Lung (tissue), 12 donors: Measurements from ENCODE around the gene SLC2A9. TPM values are rescaled to one million over a fixed set of nuclear protein-coding genes. Genes with fewer than 3 reads are reported as not detected.

Experiments
- ATAC-seq: fragments of 200-7000 bp; cut with Tn5 transposase; one replicate; pipeline ENCODE4 v1.9.1; 2020; ENCODE audit warnings: moderate number of reproducible peaks; ENCODE audit not compliant: insufficient read depth, low FRiP score
- DNase-seq, 3 donors: peaks; one replicate each; pipeline ENCODE4 v3.0.0-alpha.2; 2013 to 2017
- H3K27ac ChIP-seq, 2 donors: one replicate each; pipeline ENCODE4 v1.5.1; 2013; ENCODE audit warnings: mild to moderate bottlenecking in 2 of 2, moderate library complexity in 2 of 2, control low read depth in 1 of 2, inconsistent platforms in 1 of 2, low read depth in 1 of 2, low read length in 1 of 2
- H3K27me3 ChIP-seq, 3 donors: one replicate each; pipeline ENCODE4 v1.5.1; 2013; ENCODE audit warnings: low read length in 2 of 3; ENCODE audit not compliant: control insufficient read depth in 3 of 3, insufficient read depth in 3 of 3
- H3K36me3 ChIP-seq, 4 donors: one replicate each; pipeline ENCODE4 v1.5.1; 2013; ENCODE audit warnings: low read length in 4 of 4, mild to moderate bottlenecking in 1 of 4, moderate library complexity in 1 of 4; ENCODE audit not compliant: control insufficient read depth in 4 of 4, insufficient read depth in 4 of 4
- H3K4me1 ChIP-seq, 5 donors: one replicate each; pipeline ENCODE4 v1.5.1; 2013; ENCODE audit warnings: low read length in 5 of 5, mild to moderate bottlenecking in 2 of 5, moderate library complexity in 1 of 5; ENCODE audit not compliant: control insufficient read depth in 5 of 5, insufficient read depth in 5 of 5
- H3K4me3 ChIP-seq: one replicate; pipeline ENCODE4 v1.5.1; 2013; ENCODE audit warnings: mild to moderate bottlenecking, control low read depth, moderate library complexity
- H3K9ac ChIP-seq, 2 donors: one replicate each; pipeline ENCODE4 v1.5.1; 2013; ENCODE audit warnings: low read length in 2 of 2, control low read depth in 1 of 2; ENCODE audit not compliant: insufficient read depth in 1 of 2
- H3K9me3 ChIP-seq, 4 donors: one replicate each; pipeline ENCODE4 v1.5.1; 2013; ENCODE audit warnings: low read length in 3 of 4, mild to moderate bottlenecking in 1 of 4, moderate library complexity in 1 of 4; ENCODE audit not compliant: control insufficient read depth in 4 of 4, insufficient read depth in 3 of 4
- WGBS, 2 donors: extraction: QIAGEN DNeasy Blood & Tissue Kit; methylation state at CpG; one replicate each; pipeline ENCODE4 v1.1.7; 2013; 5-methylcytosine and 5-hydroxymethylcytosine counted together
- polyA plus RNA-seq, 2 donors: library from polyadenylated mRNA; stranded (reverse); fragments of 200-250 nt; gene quantifications; one replicate each; pipeline ENCODE4 v1.2.1, GENCODE V29; 2013
- total RNA-seq, 2 donors: library from RNA; depleted of rRNA in 1 of 2; stranded (reverse); fragments of >200 nt in 1 of 2; gene quantifications; one replicate each; pipeline ENCODE4 v1.2.1, GENCODE V29; 2014 to 2021
- TF ChIP-seq, protein P1 (sequence below): IDR thresholded peaks from 2 replicates; pipeline ENCODE4 v1.5.1; 2012; ENCODE audit warnings: mild to moderate bottlenecking; ENCODE audit errors: control extremely low read depth, extremely low read depth
- donor health status: control.
- donor health status: control.
- donor health status: Bipolar disorder and iron deficiency.
- donor health status: healthy.
- donor health status: DM: yes; HTN: yes; CAD: no.

The SLC2A9 gene
- total and polyA plus RNA-seq, 4 donors = 2.9 to 18.6 (median 7.6) TPM

- no peak for DNase-seq
Measured at GRCh38 chr4:9894644-9895332, 126.5 kb downstream of the SLC2A9 start.

DNA sequence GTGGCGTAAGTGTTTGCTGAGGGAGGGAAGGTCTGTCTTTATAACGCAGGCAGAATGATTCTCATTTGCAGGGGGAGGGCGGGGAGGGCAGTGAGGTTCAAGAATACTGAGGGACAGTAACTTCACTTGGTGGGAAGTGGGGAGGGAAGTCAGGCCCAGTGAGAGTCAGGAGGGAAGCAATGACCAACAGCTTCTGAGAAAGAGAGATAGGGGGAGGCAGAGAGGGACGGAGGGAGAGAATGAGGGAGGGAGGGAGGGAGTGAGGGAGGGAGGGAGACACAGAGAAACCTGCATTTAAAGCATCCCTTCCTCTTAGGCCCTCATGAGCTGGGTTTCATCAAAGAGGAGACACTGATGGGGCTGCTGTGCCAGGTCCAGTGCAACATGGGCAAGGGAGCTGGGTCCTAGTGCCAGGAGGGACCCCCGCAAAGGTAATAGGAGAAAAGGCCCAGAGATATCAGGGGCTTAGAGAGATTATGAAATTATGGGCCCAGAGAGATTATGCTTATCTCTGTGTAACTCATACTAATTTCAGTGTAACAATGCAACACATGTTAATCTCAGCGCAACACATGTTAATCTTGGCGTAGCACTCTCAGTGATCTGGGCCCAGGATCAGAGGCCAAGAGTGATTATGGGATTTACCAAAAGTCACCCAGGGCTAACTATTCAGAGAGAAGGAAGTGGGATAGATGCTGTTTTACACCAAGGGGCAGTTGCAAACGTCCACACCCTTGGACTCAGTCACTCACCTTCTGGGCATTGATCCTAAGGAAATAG, 127.8 kb downstream of the SLC2A9 start:
- Histone ChIP-seq H3K27ac (no peak overlapping the region), H3K4me1 (no peaks in the 10 kb centered on the region), H3K9ac (no peak overlapping the region), H3K36me3 (no peaks in the 10 kb centered on the region), H3K4me3 (no peak overlapping the region), H3K27me3 (peaks cover 0 to 20% (median 0%) of the 10 kb centered on the region in 3 donors), H3K9me3 (no peaks in the 10 kb centered on the region)
- TF ChIP-seq, protein P1, sequence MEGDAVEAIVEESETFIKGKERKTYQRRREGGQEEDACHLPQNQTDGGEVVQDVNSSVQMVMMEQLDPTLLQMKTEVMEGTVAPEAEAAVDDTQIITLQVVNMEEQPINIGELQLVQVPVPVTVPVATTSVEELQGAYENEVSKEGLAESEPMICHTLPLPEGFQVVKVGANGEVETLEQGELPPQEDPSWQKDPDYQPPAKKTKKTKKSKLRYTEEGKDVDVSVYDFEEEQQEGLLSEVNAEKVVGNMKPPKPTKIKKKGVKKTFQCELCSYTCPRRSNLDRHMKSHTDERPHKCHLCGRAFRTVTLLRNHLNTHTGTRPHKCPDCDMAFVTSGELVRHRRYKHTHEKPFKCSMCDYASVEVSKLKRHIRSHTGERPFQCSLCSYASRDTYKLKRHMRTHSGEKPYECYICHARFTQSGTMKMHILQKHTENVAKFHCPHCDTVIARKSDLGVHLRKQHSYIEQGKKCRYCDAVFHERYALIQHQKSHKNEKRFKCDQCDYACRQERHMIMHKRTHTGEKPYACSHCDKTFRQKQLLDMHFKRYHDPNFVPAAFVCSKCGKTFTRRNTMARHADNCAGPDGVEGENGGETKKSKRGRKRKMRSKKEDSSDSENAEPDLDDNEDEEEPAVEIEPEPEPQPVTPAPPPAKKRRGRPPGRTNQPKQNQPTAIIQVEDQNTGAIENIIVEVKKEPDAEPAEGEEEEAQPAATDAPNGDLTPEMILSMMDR = no peak
- ATAC-seq (no peak), DNase-seq (no peak)
- WGBS, 2 donors = 72 to 85% methylated on average over 8 of the region's 8 CpGs

More at GRCh38 chr4:9894644-9895332, 126.5 kb downstream of the SLC2A9 start:
- ATAC-seq = no peak
- Histone ChIP-seq H3K27ac (no peak overlapping the region), H3K4me1 (no peaks in the 10 kb centered on the region), H3K4me3 (no peak overlapping the region), H3K9me3 (no peaks in the 10 kb centered on the region), H3K27me3 (peaks cover 0 to 24% (median 0%) of the 10 kb centered on the region in 3 donors), H3K36me3 (no peaks in the 10 kb centered on the region), H3K9ac (no peak overlapping the region)
- WGBS, 2 donors = 73 to 77% methylated on average over 3 of the region's 3 CpGs
- TF ChIP-seq, protein P1 = no peak

DNA sequence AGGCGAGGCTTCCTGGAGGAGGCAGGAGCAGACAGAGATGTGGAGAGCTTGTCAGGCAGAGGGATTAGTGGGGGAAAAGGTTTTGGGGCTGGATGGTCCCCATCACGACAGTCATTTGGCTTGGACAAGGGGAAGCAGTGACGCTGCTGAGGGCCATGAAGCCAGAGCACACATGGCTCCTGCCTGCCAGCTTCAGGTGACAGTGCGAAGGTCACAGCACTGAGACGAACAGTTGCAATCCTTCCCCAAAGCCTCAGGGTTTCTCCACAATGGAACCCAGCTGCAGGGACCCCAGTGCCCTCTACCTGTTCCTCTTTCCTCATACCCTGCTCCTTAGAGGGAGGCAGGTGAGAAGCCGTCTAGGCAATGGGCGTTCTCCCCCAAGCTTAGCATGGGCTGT, 129.6 kb downstream of the SLC2A9 start:
- no peak overlapping the region for H3K9ac ChIP-seq
- H3K27ac ChIP-seq = no peak overlapping the region
- WGBS, 2 donors = 87 to 92% methylated on average over 7 of the region's 7 CpGs
- no peak overlapping the region for H3K4me3 ChIP-seq
- no peak for ATAC-seq
- TF ChIP-seq, protein P1 = no peak
- no peaks in the 10 kb centered on the region for H3K9me3 ChIP-seq
- peaks cover 0 to 18% (median 0%) of the 10 kb centered on the region in 3 donors for H3K27me3 ChIP-seq
- DNase-seq = no peak
- no peaks in the 10 kb centered on the region for H3K36me3 ChIP-seq
- H3K4me1 ChIP-seq = no peaks in the 10 kb centered on the region
